Activated T-helper 1 cell treated with anti-CD3 and anti-CD28 coated beads, Interleukin-12 subunit alpha, Interleukin-12 subunit beta, Interleukin-2, Interleukin-4 antibody, amounts not matched to agents 30 ng/mL and 10 ng/mL and 1 ng/mL, durations not matched to agents 14 hours and 24 hours and 36 hours (primary cell): Measurements from ENCODE around the gene SIGLEC1. TPM values are rescaled to one million over a fixed set of nuclear protein-coding genes. Genes with fewer than 3 reads are reported as not detected.

Source experiments
- DNase-seq: peaks from one replicate; pipeline ENCODE4 v3.0.0; 2021; ENCODE audit warnings: low spot score
- H3K27ac Mint-ChIP-seq: one replicate; pipeline ENCODE4 v1.8.0; 2021; ENCODE audit warnings: mild to moderate bottlenecking, mixed read lengths
- H3K27me3 Mint-ChIP-seq: one replicate; pipeline ENCODE4 v1.8.0; 2022; ENCODE audit warnings: mild to moderate bottlenecking, moderate library complexity, mixed read lengths; ENCODE audit not compliant: insufficient read depth
- H3K36me3 Mint-ChIP-seq: one replicate; pipeline ENCODE4 v1.8.0; 2021; ENCODE audit warnings: low read depth, mixed read lengths
- H3K4me1 Mint-ChIP-seq: one replicate; pipeline ENCODE4 v1.8.0; 2021; ENCODE audit warnings: low read depth, mixed read lengths
- H3K4me3 Mint-ChIP-seq: one replicate; pipeline ENCODE4 v1.8.0; 2021; ENCODE audit warnings: mild to moderate bottlenecking, moderate library complexity, mixed read lengths
- H3K9me3 Mint-ChIP-seq: one replicate; pipeline ENCODE4 v1.8.0; 2021; ENCODE audit warnings: mixed read lengths
- intact Hi-C: fragments of 100-400 bp; cut with micrococcal nuclease; formaldehyde crosslinking; loops from one replicate; pipeline ENCODE4 v1.15.1; 2024
- total RNA-seq: library from RNA; stranded (reverse); gene quantifications from 2 replicates; pipeline ENCODE4 v1.2.3, GENCODE V29; 2022

The SIGLEC1 gene
- total RNA-seq, 1 donor from 2014 or later = not detected

GRCh38 chr20:3751675-3752385, 39.4 kb upstream of the SIGLEC1 start:
- no peaks in the 10 kb centered on the region for H3K27me3 Mint-ChIP-seq
- DNase-seq = peak; percentile 14
- H3K36me3 Mint-ChIP-seq = peaks cover 1% of the 10 kb centered on the region
- H3K4me1 Mint-ChIP-seq = peaks cover 7% of the 10 kb centered on the region
- H3K9me3 Mint-ChIP-seq = no peaks in the 10 kb centered on the region
- H3K4me3 Mint-ChIP-seq = peak overlapping the region; percentile 63
- no peak overlapping the region for H3K27ac Mint-ChIP-seq
- intact Hi-C loops = no loop called here

DNA sequence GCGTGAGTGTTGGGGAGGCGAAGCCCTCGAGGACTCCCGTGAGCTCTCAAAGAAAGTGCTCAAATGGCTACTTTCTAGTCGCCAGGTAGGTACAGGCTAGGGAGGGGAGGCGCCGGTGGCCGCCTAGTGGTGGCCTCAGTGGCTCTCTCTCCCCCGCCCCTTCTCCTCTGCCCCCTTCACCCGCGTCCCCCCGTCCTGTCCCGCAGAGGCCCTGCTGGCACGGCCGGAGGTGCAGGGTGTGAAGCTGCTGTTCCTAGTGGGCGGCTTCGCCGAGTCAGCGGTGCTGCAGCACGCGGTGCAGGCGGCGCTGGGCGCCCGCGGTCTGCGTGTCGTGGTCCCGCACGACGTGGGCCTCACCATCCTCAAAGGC, 38.9 kb upstream of the SIGLEC1 start:
- Mint-ChIP-seq H3K4me1 (peaks cover 7% of the 10 kb centered on the region), H3K36me3 (no peaks in the 10 kb centered on the region), H3K4me3 (no peak overlapping the region), H3K27me3 (peaks cover 3% of the 10 kb centered on the region), H3K27ac (no peak overlapping the region), H3K9me3 (no peaks in the 10 kb centered on the region)
- DNase-seq = no peak
- intact Hi-C loops = no loop called here

DNA sequence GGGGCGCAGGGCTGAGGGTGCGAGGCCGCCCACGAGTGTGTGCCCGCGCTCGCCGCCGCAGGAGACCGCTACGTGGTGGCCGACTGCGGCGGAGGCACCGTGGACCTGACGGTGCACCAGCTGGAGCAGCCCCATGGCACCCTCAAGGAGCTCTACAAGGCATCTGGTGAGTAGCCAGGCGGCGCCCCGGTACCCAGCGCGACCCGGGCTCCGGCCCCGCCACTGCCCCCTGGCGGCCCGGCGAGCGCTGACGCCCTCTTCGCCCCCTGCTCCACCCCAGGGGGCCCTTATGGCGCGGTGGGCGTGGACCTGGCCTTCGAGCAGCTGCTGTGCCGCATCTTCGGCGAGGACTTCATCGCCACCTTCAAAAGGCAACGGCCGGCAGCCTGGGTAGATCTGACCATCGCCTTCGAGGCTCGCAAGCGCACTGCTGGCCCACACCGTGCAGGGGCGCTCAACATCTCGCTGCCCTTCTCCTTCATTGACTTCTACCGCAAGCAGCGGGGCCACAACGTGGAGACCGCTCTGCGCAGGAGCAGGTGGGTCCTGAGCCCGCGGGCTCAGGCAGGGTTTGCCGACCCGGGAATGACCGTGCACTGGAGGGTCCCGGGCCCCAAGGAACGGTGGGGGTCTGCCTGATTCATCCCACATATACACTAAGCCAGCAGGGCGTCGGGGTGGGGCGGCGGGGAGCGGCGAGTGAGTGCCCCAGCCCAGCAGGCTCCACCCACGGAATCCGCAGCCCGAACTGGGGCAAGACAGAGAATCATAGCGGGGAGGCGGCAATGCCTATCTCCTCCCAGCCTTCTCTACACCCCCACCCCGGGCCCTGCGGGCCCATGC, 37.5 kb upstream of the SIGLEC1 start:
- peak; percentile 14 for DNase-seq
- Mint-ChIP-seq H3K27me3 (peaks cover 7% of the 10 kb centered on the region), H3K27ac (no peak overlapping the region), H3K4me3 (no peak overlapping the region), H3K9me3 (no peaks in the 10 kb centered on the region), H3K4me1 (peaks cover 12% of the 10 kb centered on the region), H3K36me3 (no peaks in the 10 kb centered on the region)
- intact Hi-C loops = loop anchor here (5.0 kb wide), 1 partner anchor 73 kb away; no protein-coding TSS in a partner anchor

GRCh38 chr20:3749087-3749688, 36.8 kb upstream of the SIGLEC1 start:
- Mint-ChIP-seq H3K27ac (no peak overlapping the region), H3K4me3 (no peak overlapping the region), H3K36me3 (no peaks in the 10 kb centered on the region), H3K4me1 (peaks cover 19% of the 10 kb centered on the region), H3K9me3 (no peaks in the 10 kb centered on the region), H3K27me3 (peaks cover 14% of the 10 kb centered on the region)
- intact Hi-C loops = loop anchor here (5.0 kb wide), 1 partner anchor 72 kb away; no protein-coding TSS in a partner anchor
- DNase-seq = no peak

- H3K27me3 Mint-ChIP-seq = peaks cover 15% of the 10 kb centered on the region
- H3K9me3 Mint-ChIP-seq = no peaks in the 10 kb centered on the region
- intact Hi-C loops = loop anchor here (5.0 kb wide), 1 partner anchor 71 kb away; no protein-coding TSS in a partner anchor
- peaks cover 21% of the 10 kb centered on the region for H3K4me1 Mint-ChIP-seq
- no peak overlapping the region for H3K27ac Mint-ChIP-seq
- no peak overlapping the region for H3K4me3 Mint-ChIP-seq
- no peaks in the 10 kb centered on the region for H3K36me3 Mint-ChIP-seq
- DNase-seq = no peak
Observed at GRCh38 chr20:3748073-3748472, 35.7 kb upstream of the SIGLEC1 start.

DNA sequence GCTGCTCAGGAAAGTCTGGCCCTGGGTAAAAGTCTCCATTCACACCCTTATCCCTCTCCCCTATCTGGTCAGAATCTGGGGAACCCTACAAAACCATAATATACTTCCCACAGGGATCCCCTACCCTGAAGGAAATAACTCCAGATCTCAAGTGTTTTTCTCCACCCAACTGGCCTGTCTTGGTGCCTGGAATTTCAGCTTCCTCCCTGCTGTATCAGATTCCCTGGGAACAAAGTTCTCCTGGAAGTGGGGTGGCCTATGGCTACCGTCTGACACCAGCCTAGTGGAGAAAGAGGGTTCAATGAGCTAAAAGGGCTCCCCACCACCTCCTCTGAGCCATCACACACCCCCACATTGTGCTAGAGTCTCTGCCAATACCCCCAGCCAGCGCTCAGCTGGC, 35.1 kb upstream of the SIGLEC1 start:
- Mint-ChIP-seq H3K4me3 (no peak overlapping the region), H3K27me3 (peaks cover 15% of the 10 kb centered on the region), H3K27ac (no peak overlapping the region), H3K9me3 (no peaks in the 10 kb centered on the region), H3K4me1 (peaks cover 18% of the 10 kb centered on the region), H3K36me3 (no peaks in the 10 kb centered on the region)
- no peak for DNase-seq
- intact Hi-C loops = loop anchor here (5.0 kb wide), 1 partner anchor 70 kb away; no protein-coding TSS in a partner anchor

- Mint-ChIP-seq H3K36me3 (no peaks in the 10 kb centered on the region), H3K9me3 (no peaks in the 10 kb centered on the region), H3K27ac (no peak overlapping the region), H3K4me1 (peaks cover 13% of the 10 kb centered on the region), H3K27me3 (peaks cover 15% of the 10 kb centered on the region), H3K4me3 (no peak overlapping the region)
- intact Hi-C loops = loop anchor here (1.0 to 5.0 kb wide), 3 partner anchors 22 to 75 kb away; partner anchors contain the start of genes ADISSP and AP5S1
- DNase-seq = no peak
Observed at GRCh38 chr20:3745686-3746173, 33.3 kb upstream of the SIGLEC1 start.

DNA sequence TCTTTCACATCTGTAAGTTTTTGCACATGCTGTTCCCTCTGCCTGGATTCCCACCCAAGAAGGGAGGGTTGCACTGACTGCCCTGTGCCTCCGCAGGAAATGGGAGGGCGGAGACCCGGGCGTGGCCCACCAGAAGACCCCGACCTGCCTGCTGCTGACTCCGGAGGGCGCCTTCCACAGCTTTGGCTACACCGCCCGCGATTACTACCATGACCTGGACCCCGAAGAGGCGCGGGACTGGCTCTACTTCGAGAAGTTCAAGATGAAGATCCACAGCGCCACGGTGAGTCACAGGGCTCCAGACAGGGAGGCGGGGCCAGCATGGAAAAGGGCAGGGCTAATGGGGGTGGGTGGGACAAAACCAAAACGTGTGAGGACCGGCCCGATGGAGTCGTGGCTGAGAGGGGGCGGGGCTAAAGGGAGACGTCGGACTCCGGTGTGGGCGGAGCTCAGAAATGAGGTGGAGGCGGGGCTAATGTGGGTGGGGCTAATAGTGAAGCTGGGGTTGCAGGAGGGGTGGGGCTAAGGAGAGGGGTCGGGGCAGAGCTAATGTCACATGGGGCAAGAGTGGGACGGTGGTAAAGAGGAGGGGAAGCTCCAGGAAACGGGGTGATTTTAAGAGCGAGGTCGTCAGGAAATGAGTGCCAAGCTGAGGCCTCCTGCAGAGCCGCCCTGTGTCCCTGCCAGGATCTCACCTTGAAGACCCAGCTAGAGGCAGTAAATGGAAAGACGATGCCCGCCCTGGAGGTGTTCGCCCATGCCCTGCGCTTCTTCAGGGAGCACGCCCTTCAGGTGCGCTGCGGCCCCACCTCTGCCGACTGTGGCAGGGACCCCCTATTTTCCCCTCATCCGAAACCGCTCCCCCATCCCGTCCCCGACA, 32.6 kb upstream of the SIGLEC1 start:
- Mint-ChIP-seq H3K4me1 (peaks cover 13% of the 10 kb centered on the region), H3K4me3 (peak overlapping the region; percentile 63), H3K27ac (no peak overlapping the region), H3K36me3 (no peaks in the 10 kb centered on the region), H3K9me3 (no peaks in the 10 kb centered on the region), H3K27me3 (peaks cover 15% of the 10 kb centered on the region)
- DNase-seq = peak; percentile 59
- intact Hi-C loops = loop anchor here (1.0 to 5.0 kb wide), 3 partner anchors 22 to 76 kb away; partner anchors contain the start of genes ADISSP and AP5S1

DNA sequence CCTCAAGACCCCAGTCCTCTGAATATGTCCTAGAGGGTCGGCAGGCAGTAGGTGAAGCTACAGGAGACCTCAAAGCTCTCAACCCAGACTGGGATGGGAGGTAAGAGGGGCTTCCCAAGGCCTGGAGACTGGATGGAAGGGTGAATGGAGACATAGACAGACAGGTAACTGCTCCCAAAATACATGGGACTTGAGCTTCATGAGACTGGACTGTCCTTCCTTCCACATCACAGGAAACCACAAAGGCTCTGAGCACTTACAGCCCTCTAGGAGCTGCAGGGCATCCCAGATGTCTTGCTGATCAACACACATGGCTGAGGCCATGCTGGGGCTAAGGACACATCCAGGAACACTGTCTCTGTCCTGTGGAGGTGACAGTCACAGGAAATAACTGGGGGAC, 31.6 kb upstream of the SIGLEC1 start:
- H3K4me1 Mint-ChIP-seq = peaks cover 13% of the 10 kb centered on the region
- no peaks in the 10 kb centered on the region for H3K36me3 Mint-ChIP-seq
- no peaks in the 10 kb centered on the region for H3K9me3 Mint-ChIP-seq
- no peak for DNase-seq
- H3K27me3 Mint-ChIP-seq = peaks cover 15% of the 10 kb centered on the region
- H3K4me3 Mint-ChIP-seq = no peak overlapping the region
- no peak overlapping the region for H3K27ac Mint-ChIP-seq
- intact Hi-C loops = loop anchor here (2.0 kb wide), 1 partner anchor 77 kb away; the partner anchor contains the start of gene AP5S1

- peaks cover 15% of the 10 kb centered on the region for H3K27me3 Mint-ChIP-seq
- peaks cover 13% of the 10 kb centered on the region for H3K4me1 Mint-ChIP-seq
- no peak overlapping the region for H3K4me3 Mint-ChIP-seq
- no peak overlapping the region for H3K27ac Mint-ChIP-seq
- intact Hi-C loops = no loop called here
- H3K9me3 Mint-ChIP-seq = no peaks in the 10 kb centered on the region
- no peak for DNase-seq
- no peaks in the 10 kb centered on the region for H3K36me3 Mint-ChIP-seq
Observed at GRCh38 chr20:3743251-3743650, 30.9 kb upstream of the SIGLEC1 start.

DNA sequence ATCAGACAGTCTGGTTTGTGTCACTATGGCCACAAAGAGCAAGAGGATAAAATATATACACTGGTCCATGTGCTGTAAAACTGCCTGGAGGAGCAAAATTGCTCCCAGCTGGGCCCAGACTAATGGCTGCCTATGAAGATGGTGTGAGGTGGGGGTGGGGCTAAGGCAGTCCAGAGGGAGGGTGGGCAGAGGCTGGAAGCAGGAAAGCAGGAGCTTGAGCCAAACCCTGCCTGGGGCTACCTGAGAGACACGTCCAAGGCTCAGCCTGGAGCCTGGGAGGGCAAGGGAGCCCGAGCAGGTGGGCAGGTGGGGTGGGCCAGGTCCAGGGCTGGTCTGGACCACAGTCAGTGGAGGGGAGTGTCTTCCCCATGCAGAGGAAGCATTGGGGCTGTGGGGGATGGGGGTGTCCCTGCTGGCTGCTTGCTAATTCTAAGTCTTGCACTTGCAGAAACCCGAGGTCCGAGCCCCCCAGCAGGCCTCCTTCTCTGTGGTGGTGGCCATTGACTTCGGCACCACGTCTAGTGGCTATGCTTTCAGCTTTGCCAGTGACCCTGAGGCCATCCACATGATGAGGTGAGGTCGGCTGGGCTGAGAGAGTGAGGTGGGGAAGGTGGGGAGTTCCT, 29.5 kb upstream of the SIGLEC1 start:
- H3K36me3 Mint-ChIP-seq = no peaks in the 10 kb centered on the region
- no peak overlapping the region for H3K4me3 Mint-ChIP-seq
- intact Hi-C loops = no loop called here
- H3K9me3 Mint-ChIP-seq = no peaks in the 10 kb centered on the region
- H3K27ac Mint-ChIP-seq = no peak overlapping the region
- H3K4me1 Mint-ChIP-seq = peaks cover 13% of the 10 kb centered on the region
- peaks cover 15% of the 10 kb centered on the region for H3K27me3 Mint-ChIP-seq
- DNase-seq = no peak
